HL-60 (cell line): ENCODE measurements around the gene INSM1.

ENCODE experiments used
- GABPA ChIP-seq: IDR thresholded peaks from 2 replicates; pipeline ENCODE4 v1.6.1; 2012; ENCODE audit warnings: low read depth
- POLR2AphosphoS5 ChIP-seq: IDR thresholded peaks from 2 replicates; pipeline ENCODE4 v1.6.1; 2012; ENCODE audit warnings: low read depth
- REST ChIP-seq: IDR thresholded peaks from 2 replicates; pipeline ENCODE4 v1.6.1; 2012; ENCODE audit warnings: low read depth; ENCODE audit not compliant: insufficient replicate concordance
- TF ChIP-seq, protein P1 (sequence below): IDR thresholded peaks from one replicate; pipeline ENCODE4 v1.5.1; 2011; ENCODE audit warnings: low read length, control low read depth, inconsistent platforms; ENCODE audit not compliant: insufficient read depth

DNA sequence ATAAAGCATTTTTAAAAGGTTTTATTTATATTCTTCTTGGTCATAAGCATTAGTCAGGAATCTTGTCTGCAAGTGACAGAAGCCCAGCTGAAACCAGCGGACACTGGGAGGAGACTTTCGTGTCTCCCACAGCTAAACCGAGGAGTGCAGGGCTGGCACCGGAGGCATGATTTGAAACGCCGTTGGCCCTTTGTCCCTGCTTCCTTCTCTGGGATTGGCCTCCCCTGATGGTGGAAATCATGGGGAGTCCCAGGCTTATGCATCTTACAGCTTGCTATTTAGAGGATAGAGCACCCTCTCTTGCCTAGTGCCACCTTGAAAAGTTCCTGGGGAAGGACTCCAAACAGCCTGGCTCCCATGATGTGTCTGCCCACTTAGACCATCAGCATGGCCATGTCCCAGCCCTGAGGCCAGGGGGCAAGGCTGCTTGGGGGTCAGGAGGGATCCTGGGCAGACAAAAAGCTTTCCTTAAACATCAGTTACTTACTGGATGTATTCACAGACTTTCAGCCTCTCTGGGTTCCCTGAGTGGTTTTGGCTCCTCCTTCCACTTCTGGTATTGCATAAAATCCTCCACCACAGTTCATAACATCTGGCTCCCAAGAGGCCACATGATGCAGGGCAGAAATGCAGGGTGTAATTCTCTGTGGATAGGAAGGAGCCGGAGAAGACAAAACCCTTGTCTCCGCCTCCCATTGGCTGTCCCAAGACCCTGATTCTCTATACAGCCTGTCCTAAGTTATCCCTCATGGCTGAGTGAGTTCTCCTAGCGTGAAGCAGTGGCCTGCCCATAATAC is 49.3 kb upstream of the INSM1 start:
- TF ChIP-seq, protein P1, sequence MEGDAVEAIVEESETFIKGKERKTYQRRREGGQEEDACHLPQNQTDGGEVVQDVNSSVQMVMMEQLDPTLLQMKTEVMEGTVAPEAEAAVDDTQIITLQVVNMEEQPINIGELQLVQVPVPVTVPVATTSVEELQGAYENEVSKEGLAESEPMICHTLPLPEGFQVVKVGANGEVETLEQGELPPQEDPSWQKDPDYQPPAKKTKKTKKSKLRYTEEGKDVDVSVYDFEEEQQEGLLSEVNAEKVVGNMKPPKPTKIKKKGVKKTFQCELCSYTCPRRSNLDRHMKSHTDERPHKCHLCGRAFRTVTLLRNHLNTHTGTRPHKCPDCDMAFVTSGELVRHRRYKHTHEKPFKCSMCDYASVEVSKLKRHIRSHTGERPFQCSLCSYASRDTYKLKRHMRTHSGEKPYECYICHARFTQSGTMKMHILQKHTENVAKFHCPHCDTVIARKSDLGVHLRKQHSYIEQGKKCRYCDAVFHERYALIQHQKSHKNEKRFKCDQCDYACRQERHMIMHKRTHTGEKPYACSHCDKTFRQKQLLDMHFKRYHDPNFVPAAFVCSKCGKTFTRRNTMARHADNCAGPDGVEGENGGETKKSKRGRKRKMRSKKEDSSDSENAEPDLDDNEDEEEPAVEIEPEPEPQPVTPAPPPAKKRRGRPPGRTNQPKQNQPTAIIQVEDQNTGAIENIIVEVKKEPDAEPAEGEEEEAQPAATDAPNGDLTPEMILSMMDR, result no peak
- TF ChIP-seq REST, result no peak
- no peak for TF ChIP-seq POLR2AphosphoS5
- no peak for TF ChIP-seq GABPA
